ENCODE results near the gene NFIA. TPM values are rescaled to one million over a fixed set of nuclear protein-coding genes. Genes with fewer than 3 reads are reported as not detected.

The NFIA gene
- total RNA-seq, 1 experiment from 2014 or later = 65.4 TPM

DNA sequence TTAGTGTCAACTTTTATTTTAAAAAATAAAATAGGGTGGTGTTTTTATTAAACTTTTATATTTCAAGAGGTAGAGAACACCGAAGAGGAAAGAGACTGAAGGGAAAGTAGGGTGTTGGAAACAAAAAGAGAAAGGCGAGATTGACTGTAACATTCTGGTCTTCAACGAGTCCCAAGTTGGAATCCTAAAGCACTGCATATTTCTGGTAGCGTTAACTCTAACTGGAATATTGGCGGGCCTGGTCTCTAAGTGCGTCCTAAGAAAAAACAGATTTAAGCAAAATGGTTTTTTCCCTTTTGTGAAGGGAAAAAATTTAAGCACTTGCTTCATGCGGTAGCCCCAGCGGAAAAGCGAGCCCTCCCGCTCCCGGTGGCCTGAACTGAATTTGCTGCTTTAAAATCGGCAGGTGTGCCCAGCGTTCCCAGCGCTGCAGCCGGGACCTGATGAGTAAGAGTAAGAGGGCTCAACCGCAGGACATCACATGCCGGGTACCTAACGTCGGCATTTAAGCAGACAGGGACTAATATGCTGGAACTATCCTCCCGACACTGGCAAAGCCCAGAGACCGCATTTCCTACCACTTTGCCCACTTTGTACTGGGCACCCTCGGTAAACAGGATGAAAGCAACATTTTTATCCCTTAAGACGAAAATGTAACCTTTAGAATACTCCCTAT is 30.5 kb upstream of the NFIA start:
- peak overlapping the region; percentile 82 for H3K4me3 ChIP-seq (ENCODE audit: low read depth, low read length, poor library complexity, severe bottlenecking)
- DNase-seq (ENCODE audit: low spot score) = no peak
- peaks cover 24% of the 10 kb centered on the region for H3K4me1 ChIP-seq (ENCODE audit: insufficient read depth, low read length, poor library complexity, severe bottlenecking)
- TF ChIP-seq, protein P1, sequence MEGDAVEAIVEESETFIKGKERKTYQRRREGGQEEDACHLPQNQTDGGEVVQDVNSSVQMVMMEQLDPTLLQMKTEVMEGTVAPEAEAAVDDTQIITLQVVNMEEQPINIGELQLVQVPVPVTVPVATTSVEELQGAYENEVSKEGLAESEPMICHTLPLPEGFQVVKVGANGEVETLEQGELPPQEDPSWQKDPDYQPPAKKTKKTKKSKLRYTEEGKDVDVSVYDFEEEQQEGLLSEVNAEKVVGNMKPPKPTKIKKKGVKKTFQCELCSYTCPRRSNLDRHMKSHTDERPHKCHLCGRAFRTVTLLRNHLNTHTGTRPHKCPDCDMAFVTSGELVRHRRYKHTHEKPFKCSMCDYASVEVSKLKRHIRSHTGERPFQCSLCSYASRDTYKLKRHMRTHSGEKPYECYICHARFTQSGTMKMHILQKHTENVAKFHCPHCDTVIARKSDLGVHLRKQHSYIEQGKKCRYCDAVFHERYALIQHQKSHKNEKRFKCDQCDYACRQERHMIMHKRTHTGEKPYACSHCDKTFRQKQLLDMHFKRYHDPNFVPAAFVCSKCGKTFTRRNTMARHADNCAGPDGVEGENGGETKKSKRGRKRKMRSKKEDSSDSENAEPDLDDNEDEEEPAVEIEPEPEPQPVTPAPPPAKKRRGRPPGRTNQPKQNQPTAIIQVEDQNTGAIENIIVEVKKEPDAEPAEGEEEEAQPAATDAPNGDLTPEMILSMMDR (conservative IDR thresholded peaks at IDR 0.05; ENCODE audit: low read depth, low read length) = no peak
- no peak for TF ChIP-seq EZH2 (IDR thresholded peaks at IDR 0.05; ENCODE audit: borderline replicate concordance, low read depth, low read length, poor library complexity, severe bottlenecking)
- intact Hi-C loops (cut with micrococcal nuclease; ENCODE audit: unreplicated experiment) = loop anchor here (5.0 to 10.0 kb wide), 2 partner anchors 400 to 533 kb away; no protein-coding TSS in a partner anchor
- ChIA-PET CTCF (interaction anchor here (0.7 kb wide), 1 partner anchor 28 kb away, joined by 3 read pairs; no protein-coding TSS in a partner anchor), POLR2A (ENCODE audit: low non-redundant PET) (no interaction called here)
- no peaks in the 10 kb centered on the region for H3K9me3 ChIP-seq (ENCODE audit: low read depth, low read length, poor library complexity, severe bottlenecking)
- no peak overlapping the region for H3K27ac ChIP-seq (ENCODE audit: low read depth, low read length, poor library complexity, severe bottlenecking)
- BruUV-seq (replicated peaks) = no TSS peak
- H3K27me3 ChIP-seq (replicated peaks; ENCODE audit: insufficient read depth, low read depth, low read length, poor library complexity) = no peaks in the 10 kb centered on the region
- H3K36me3 ChIP-seq (ENCODE audit: insufficient read depth, low read length, poor library complexity, severe bottlenecking) = no peaks in the 10 kb centered on the region

GRCh38 chr1:61052395-61053225 is 29.8 kb upstream of the NFIA start:
- H3K9me3 ChIP-seq (ENCODE audit: low read depth, low read length, poor library complexity, severe bottlenecking) = no peaks in the 10 kb centered on the region
- no peak overlapping the region for H3K27ac ChIP-seq (ENCODE audit: low read depth, low read length, poor library complexity, severe bottlenecking)
- H3K36me3 ChIP-seq (ENCODE audit: insufficient read depth, low read length, poor library complexity, severe bottlenecking) = no peaks in the 10 kb centered on the region
- no peak overlapping the region for H3K4me3 ChIP-seq (ENCODE audit: low read depth, low read length, poor library complexity, severe bottlenecking)
- no peak for DNase-seq (ENCODE audit: low spot score)
- H3K27me3 ChIP-seq (replicated peaks; ENCODE audit: insufficient read depth, low read depth, low read length, poor library complexity) = no peaks in the 10 kb centered on the region
- peaks cover 24% of the 10 kb centered on the region for H3K4me1 ChIP-seq (ENCODE audit: insufficient read depth, low read length, poor library complexity, severe bottlenecking)
- CTCF ChIA-PET = interaction anchor here (0.5 kb wide), 1 partner anchor 400 kb away, joined by 4 read pairs; no protein-coding TSS in a partner anchor
- POLR2A ChIA-PET (ENCODE audit: low non-redundant PET) = no interaction called here
- TF ChIP-seq, protein P1 (conservative IDR thresholded peaks at IDR 0.05; ENCODE audit: low read depth, low read length) = no peak
- no peak for TF ChIP-seq EZH2 (IDR thresholded peaks at IDR 0.05; ENCODE audit: borderline replicate concordance, low read depth, low read length, poor library complexity, severe bottlenecking)
- BruUV-seq (replicated peaks) = no TSS peak
- intact Hi-C loops (cut with micrococcal nuclease; ENCODE audit: unreplicated experiment) = loop anchor here (5.0 to 10.0 kb wide), 2 partner anchors 400 to 532 kb away; no protein-coding TSS in a partner anchor

GRCh38 chr1:61053226-61053711 is 29.1 kb upstream of the NFIA start:
- Histone ChIP-seq H3K4me3 (ENCODE audit: low read depth, low read length, poor library complexity, severe bottlenecking) (peak overlapping the region; percentile 37), H3K36me3 (ENCODE audit: insufficient read depth, low read length, poor library complexity, severe bottlenecking) (no peaks in the 10 kb centered on the region), H3K9me3 (ENCODE audit: low read depth, low read length, poor library complexity, severe bottlenecking) (no peaks in the 10 kb centered on the region), H3K27ac (ENCODE audit: low read depth, low read length, poor library complexity, severe bottlenecking) (no peak overlapping the region), H3K4me1 (ENCODE audit: insufficient read depth, low read length, poor library complexity, severe bottlenecking) (peaks cover 29% of the 10 kb centered on the region), H3K27me3 (replicated peaks; ENCODE audit: insufficient read depth, low read depth, low read length, poor library complexity) (no peaks in the 10 kb centered on the region)
- ChIA-PET POLR2A (ENCODE audit: low non-redundant PET) (no interaction called here), CTCF (interaction anchor here (0.9 kb wide), 1 partner anchor 11 kb away, joined by 3 read pairs; no protein-coding TSS in a partner anchor)
- intact Hi-C loops (cut with micrococcal nuclease; ENCODE audit: unreplicated experiment) = loop anchor here (5.0 to 10.0 kb wide), 2 partner anchors 399 to 532 kb away; no protein-coding TSS in a partner anchor
- DNase-seq (ENCODE audit: low spot score) = no peak
- no TSS peak for BruUV-seq (replicated peaks)
- TF ChIP-seq EZH2 (IDR thresholded peaks at IDR 0.05; ENCODE audit: borderline replicate concordance, low read depth, low read length, poor library complexity, severe bottlenecking) = no peak
- TF ChIP-seq, protein P1 (conservative IDR thresholded peaks at IDR 0.05; ENCODE audit: low read depth, low read length) = no peak
